Measurements from ENCODE around the gene IL18BP. TPM values are rescaled to one million over a fixed set of nuclear protein-coding genes. Genes with fewer than 3 reads are reported as not detected.
A peak's percentile ranks its signal among the peaks of the same experiment; 100 is the strongest.

IL18BP gene
- polyA plus RNA-seq, 1 donor (not counting 4 experiments of a cell fraction or from before 2014, with no cell fraction given) = 2.9 TPM

- H3K9me3 ChIP-seq (ENCODE audit: control insufficient read depth, low read depth, low read length) = no peaks in the 10 kb centered on the region
- peaks cover 8% of the 10 kb centered on the region for H3K79me2 ChIP-seq (ENCODE audit: control insufficient read depth, insufficient read depth, low read length)
- TF ChIP-seq CTCF (optimal IDR thresholded peaks at IDR 0.05 in 1 of 3, IDR thresholded peaks at IDR 0.05 in 1 of 3, conservative IDR thresholded peaks at IDR 0.05 in 1 of 3; ENCODE audit: extremely low read depth in 1 of 3, insufficient read depth in 2 of 3, low read length in 3 of 3) (no peak), EZH2 (IDR thresholded peaks at IDR 0.05; ENCODE audit: low read length) (no peak)
- H3K4me1 ChIP-seq (ENCODE audit: control insufficient read depth, extremely low read depth, insufficient read depth, low read length) = peaks cover 19% of the 10 kb centered on the region
- FAIRE-seq (no peak), DNase-seq (ENCODE audit: low read depth, low spot score) (no peak)
- no peaks in the 10 kb centered on the region for H3K9me1 ChIP-seq (ENCODE audit: control insufficient read depth, extremely low read depth, insufficient read depth, low read length)
- no peaks in the 10 kb centered on the region for H3K27me3 ChIP-seq (ENCODE audit: control insufficient read depth, extremely low read depth, insufficient read depth, low read length)
- no peak overlapping the region for H3K4me2 ChIP-seq (ENCODE audit: control insufficient read depth, extremely low read depth, insufficient read depth, low read depth, low read length)
- H2AFZ ChIP-seq (ENCODE audit: control insufficient read depth, low read length) = no peak overlapping the region
- H4K20me1 ChIP-seq (ENCODE audit: control insufficient read depth, extremely low read depth, insufficient read depth, low read length) = peaks cover 5% of the 10 kb centered on the region
- dilution Hi-C loops (cut with MboI; ENCODE audit: extremely low pct_ligation_motif_present, low sequenced_read_pairs) = no loop called here
- H3K4me3 ChIP-seq (ENCODE audit: control insufficient read depth in 2 of 3, extremely low read depth in 1 of 3, insufficient read depth in 2 of 3, low read depth in 1 of 3, low read length in 3 of 3) = no peak overlapping the region
- H3K36me3 ChIP-seq (ENCODE audit: control insufficient read depth in 2 of 2, extremely low read depth in 1 of 2, insufficient read depth in 2 of 2, low read length in 2 of 2) = peaks cover 54 to 56% of the 10 kb centered on the region in 2 experiments
- H3K9ac ChIP-seq (ENCODE audit: control insufficient read depth, extremely low read depth, insufficient read depth, low read length) = no peak overlapping the region
- H3K27ac ChIP-seq (ENCODE audit: control insufficient read depth, insufficient read depth, low read length) = no peak overlapping the region
Observed at GRCh38 chr11:72014761-72015320, 16.1 kb downstream of the IL18BP start.

- Histone ChIP-seq H3K4me2 (ENCODE audit: control insufficient read depth, extremely low read depth, insufficient read depth, low read depth, low read length) (no peak overlapping the region), H3K27ac (ENCODE audit: control insufficient read depth, insufficient read depth, low read length) (no peak overlapping the region), H3K4me3 (ENCODE audit: control insufficient read depth in 2 of 3, extremely low read depth in 1 of 3, insufficient read depth in 2 of 3, low read depth in 1 of 3, low read length in 3 of 3) (no peak overlapping the region), H3K79me2 (ENCODE audit: control insufficient read depth, insufficient read depth, low read length) (peaks cover 8% of the 10 kb centered on the region), H3K9me3 (ENCODE audit: control insufficient read depth, low read depth, low read length) (no peaks in the 10 kb centered on the region), H3K9ac (ENCODE audit: control insufficient read depth, extremely low read depth, insufficient read depth, low read length) (no peak overlapping the region), H3K4me1 (ENCODE audit: control insufficient read depth, extremely low read depth, insufficient read depth, low read length) (peaks cover 19% of the 10 kb centered on the region), H3K27me3 (ENCODE audit: control insufficient read depth, extremely low read depth, insufficient read depth, low read length) (no peaks in the 10 kb centered on the region), H4K20me1 (ENCODE audit: control insufficient read depth, extremely low read depth, insufficient read depth, low read length) (peaks cover 5% of the 10 kb centered on the region), H3K36me3 (ENCODE audit: control insufficient read depth in 2 of 2, extremely low read depth in 1 of 2, insufficient read depth in 2 of 2, low read length in 2 of 2) (peaks cover 57 to 59% of the 10 kb centered on the region in 2 experiments), H3K9me1 (ENCODE audit: control insufficient read depth, extremely low read depth, insufficient read depth, low read length) (no peaks in the 10 kb centered on the region), H2AFZ (ENCODE audit: control insufficient read depth, low read length) (no peak overlapping the region)
- dilution Hi-C loops (cut with MboI; ENCODE audit: extremely low pct_ligation_motif_present, low sequenced_read_pairs) = no loop called here
- FAIRE-seq = no peak
- TF ChIP-seq CTCF (optimal IDR thresholded peaks at IDR 0.05 in 1 of 3, IDR thresholded peaks at IDR 0.05 in 1 of 3, conservative IDR thresholded peaks at IDR 0.05 in 1 of 3; ENCODE audit: extremely low read depth in 1 of 3, insufficient read depth in 2 of 3, low read length in 3 of 3) (peak; percentile 52 to 71 (median 57)), EZH2 (IDR thresholded peaks at IDR 0.05; ENCODE audit: low read length) (no peak)
- DNase-seq (ENCODE audit: low read depth, low spot score) = no peak
Observed at GRCh38 chr11:72015511-72016061, 16.9 kb downstream of the IL18BP start.

Data from keratinocyte (primary cell).